Motor neuron (in vitro differentiated cells): ENCODE data around the gene KANK2. TPM values are rescaled to one million over a fixed set of nuclear protein-coding genes. Genes with fewer than 3 reads are reported as not detected.

Experiments
- ATAC-seq, 8 experiments: fragments of 200-7000 bp; cut with Tn5 transposase; replicated peaks in 6 of 8; 2 replicates each; pipeline ENCODE4 v1.8.0; 2021; ENCODE audit warnings: mild to moderate bottlenecking in 8 of 8, moderate library complexity in 8 of 8
- H3K27ac ChIP-seq, 2 donors: fragments of 250-450 bp; sonication (Bioruptor Pico); 2 replicates each; pipeline ENCODE4 v1.9.0; 2021; ENCODE audit warnings: antibody characterized with exemption in 2 of 2, mild to moderate bottlenecking in 2 of 2, moderate library complexity in 1 of 2
- H3K4me1 ChIP-seq, 2 donors: fragments of 250-450 bp; sonication (Bioruptor Pico); replicated peaks in 1 of 2; 2 replicates each; pipeline ENCODE4 v1.6.1; 2021; ENCODE audit warnings: antibody characterized with exemption in 2 of 2, mild to moderate bottlenecking in 2 of 2, moderate library complexity in 1 of 2
- H3K4me3 ChIP-seq, 5 donors: fragments of 250-450 bp; sonication (Bioruptor Pico); 2 replicates each; pipeline ENCODE4 v1.9.0; 2021; ENCODE audit warnings: antibody characterized with exemption in 5 of 5, mild to moderate bottlenecking in 5 of 5, moderate library complexity in 4 of 5
- WGBS, 10 experiments: fragments of 450-650 bp; shearing (Covaris generic); methylation state at CpG; one replicate each; pipeline ENCODE4 v1.0.0; 2022; 5-methylcytosine and 5-hydroxymethylcytosine counted together
- in situ Hi-C, 9 experiments: fragments of 400-800 bp; cut with MboI; loops; one replicate each; pipeline ENCODE4 v1.15.0; 2021; ENCODE audit warnings: low sequenced_read_pairs in 9 of 9, low pct_unique_long_range_greater_than_20kb in 2 of 9; ENCODE audit not compliant: unreplicated experiment in 9 of 9
- total RNA-seq, 8 experiments: library from RNA; unstranded; fragments of 300-600 nt; gene quantifications; 2 replicates each; pipeline versions ENCODE4 v1.2.3 to v1.2.4, GENCODE V29; 2022

KANK2 gene
- 10 to 100 TPM in 5 of 8 experiments, 1 to 10 TPM in 3; 3.3 to 82.6 (median 30.3) TPM for total RNA-seq

DNA sequence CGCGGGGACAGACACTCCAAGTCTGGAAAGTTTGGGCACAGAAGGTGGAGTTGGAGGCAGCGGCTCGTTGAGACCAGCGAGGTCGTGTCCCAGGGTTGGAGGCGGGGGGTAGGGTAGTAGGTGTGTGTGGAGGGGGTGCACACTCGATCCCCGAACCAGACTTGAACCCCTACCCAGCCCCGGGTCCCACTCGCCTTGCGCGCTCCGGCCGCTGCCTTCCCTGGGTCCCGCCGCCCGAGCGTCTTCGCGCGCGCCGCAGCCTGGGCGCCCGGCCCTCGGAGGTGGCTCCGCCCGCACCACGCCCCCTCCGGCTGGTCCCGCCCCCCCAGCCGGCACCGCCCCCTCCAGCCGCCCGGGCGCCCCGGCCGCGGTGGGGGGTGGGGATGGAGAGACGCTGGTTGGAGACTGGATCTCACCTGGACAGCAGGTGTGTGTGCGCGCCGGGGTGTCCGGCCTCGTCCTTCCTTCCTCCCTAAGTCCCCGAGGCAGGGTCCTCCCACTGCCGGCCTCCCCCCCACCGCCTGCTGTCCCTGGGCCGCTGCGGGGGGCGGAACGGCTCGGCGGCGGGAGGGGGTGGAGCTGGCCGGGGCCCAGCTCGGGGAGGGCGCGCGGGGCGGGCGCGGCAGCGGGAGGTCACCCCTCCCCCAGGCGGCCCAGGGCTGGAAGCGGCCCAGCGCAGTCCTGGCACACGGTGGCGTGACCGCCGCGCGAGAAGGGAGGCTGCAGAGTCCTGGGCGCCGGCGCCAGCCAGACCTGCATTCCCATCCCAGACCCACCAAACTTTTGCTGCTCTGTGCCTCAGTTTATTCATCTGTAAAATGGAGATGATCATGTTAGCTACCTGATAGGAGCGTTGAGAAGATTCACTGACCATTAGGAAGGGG lies at the start of gene KANK2:
Gene KANK2, minus strand, starts transcription at position 255 of the 884 bp plus-strand sequence. CDS start 3,034 bp downstream, outside the sequence.
- peaks cover 0 to 9% of the 10 kb centered on the region in 2 donors for H3K4me1 ChIP-seq
- ATAC-seq: peak; percentile 80 to 90 (median 84)
- peak within 1 kb of the TSS; percentile 42 to 58 (median 50) for H3K4me3 ChIP-seq
- in situ Hi-C loops: no loop called here
- WGBS, 10 experiments: 40% methylated on average over 1 of the region's 78 CpGs; no CpG with 5 or more reads in 8 of the 10 experiments
- peak within 1 kb of the TSS in 1 of 2 donors; percentile 12 for H3K27ac ChIP-seq

- Histone ChIP-seq H3K4me3 (no peak overlapping the region), H3K4me1 (peaks cover 4 to 17% of the 10 kb centered on the region in 2 donors), H3K27ac (no peak overlapping the region)
- ATAC-seq: no peak
- in situ Hi-C loops: no loop called here
- WGBS, 10 experiments: 80 to 100% (median 91%) methylated on average over 1 to 6 of the region's 11 CpGs; no CpG with 5 or more reads in 3 of the 10 experiments
Observed at GRCh38 chr19:11246941-11247340, 49.6 kb upstream of the KANK2 start.

GRCh38 chr19:11244846-11245589 lies 47.7 kb upstream of the KANK2 start:
- in situ Hi-C loops: no loop called here
- Histone ChIP-seq H3K27ac (no peak overlapping the region), H3K4me3 (no peak overlapping the region), H3K4me1 (peaks cover 8 to 26% of the 10 kb centered on the region in 2 donors)
- 60 to 100% (median 96%) methylated on average over 1 to 3 of the region's 5 CpGs; no CpG with 5 or more reads in 4 of the 10 experiments for WGBS, 10 experiments
- ATAC-seq: no peak

DNA sequence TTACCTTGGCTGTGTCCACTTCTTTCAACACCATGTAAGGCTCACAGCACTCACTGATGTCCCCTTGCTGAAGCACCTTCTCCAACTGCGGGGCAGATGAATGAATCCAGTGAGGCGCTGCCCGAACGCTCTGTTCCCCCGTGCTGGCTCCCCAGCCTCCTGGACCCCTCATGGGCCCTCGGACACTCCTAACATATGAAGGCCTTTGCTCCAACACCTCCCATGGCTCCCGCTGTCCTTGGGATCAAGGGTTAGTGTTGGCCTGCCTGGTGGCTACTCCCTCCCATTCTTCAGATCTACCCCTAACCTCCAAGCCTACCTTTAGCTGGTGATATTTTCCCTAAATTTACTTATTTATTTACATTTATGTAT lies 46.4 kb upstream of the KANK2 start:
- in situ Hi-C loops: no loop called here
- WGBS, 10 experiments: 72 to 100% (median 94%) methylated on average over 1 to 6 of the region's 7 CpGs; no CpG with 5 or more reads in 7 of the 10 experiments
- peak in 1 of 8 experiments; percentile 8 for ATAC-seq
- H3K4me1 ChIP-seq: peaks cover 8 to 26% of the 10 kb centered on the region in 2 donors
- no peak overlapping the region for H3K27ac ChIP-seq
- H3K4me3 ChIP-seq: peak overlapping the region in 1 of 5 donors; percentile 16

- no peak overlapping the region for H3K27ac ChIP-seq
- WGBS, 10 experiments: 9 to 100% (median 51%) methylated on average over 1 to 17 of the region's 48 CpGs; no CpG with 5 or more reads in 4 of the 10 experiments
Observed at GRCh38 chr19:11242864-11243797, 45.8 kb upstream of the KANK2 start.

DNA sequence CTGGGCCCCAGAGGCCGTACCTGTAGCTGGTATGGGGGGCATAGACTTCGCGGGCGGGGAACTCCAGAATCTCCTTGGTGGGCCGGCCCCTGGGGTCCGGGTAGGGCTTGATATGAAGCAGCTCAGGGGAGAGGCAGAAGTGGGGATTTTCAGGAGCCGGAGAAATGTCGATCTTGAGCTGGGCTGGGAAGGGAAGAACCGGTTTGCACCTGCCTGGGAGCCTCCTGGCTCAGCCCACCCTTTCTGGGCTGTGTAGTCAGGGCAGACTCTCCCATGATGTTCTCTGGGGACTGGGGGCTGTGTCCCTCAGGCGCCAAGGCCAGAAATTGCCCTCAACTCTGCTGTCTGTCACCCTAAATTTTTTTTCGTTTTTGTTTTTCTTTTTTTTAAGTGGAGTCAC lies 44.7 kb upstream of the KANK2 start:
- in situ Hi-C loops: no loop called here
- peaks cover 8 to 26% of the 10 kb centered on the region in 2 donors for H3K4me1 ChIP-seq
- H3K27ac ChIP-seq: peak overlapping the region; percentile 2 to 77
- peak in 5 of 8 experiments; percentile 10 to 59 (median 32) for ATAC-seq
- 63 to 100% (median 100%) methylated on average over 1 to 3 of the region's 11 CpGs; no CpG with 5 or more reads in 5 of the 10 experiments for WGBS, 10 experiments
- no peak overlapping the region for H3K4me3 ChIP-seq

More at GRCh38 chr19:11242864-11243797, 45.8 kb upstream of the KANK2 start:
- peak overlapping the region in 2 of 5 donors; percentile 3 to 16 for H3K4me3 ChIP-seq
- in situ Hi-C loops: no loop called here
- H3K4me1 ChIP-seq: peaks cover 8 to 26% of the 10 kb centered on the region in 2 donors
- peak; percentile 84 to 94 (median 88) for ATAC-seq

- Histone ChIP-seq H3K27ac (no peak overlapping the region), H3K4me3 (no peak overlapping the region), H3K4me1 (peaks cover 8 to 26% of the 10 kb centered on the region in 2 donors)
- 93 to 100% (median 100%) methylated on average over 1 to 5 of the region's 8 CpGs; no CpG with 5 or more reads in 4 of the 10 experiments for WGBS, 10 experiments
- in situ Hi-C loops: no loop called here
- ATAC-seq: no peak
Observed at GRCh38 chr19:11240008-11240444, 42.7 kb upstream of the KANK2 start.

GRCh38 chr19:11239377-11240000 lies 42.1 kb upstream of the KANK2 start, which contains the start of gene ANGPTL8:
TSS of gene ANGPTL8 (plus strand) at chr19:11239619. CDS start at chr19:11239638, 19 bp downstream.
- no peak for ATAC-seq
- in situ Hi-C loops: no loop called here
- 83 to 93% (median 90%) methylated on average over 2 to 8 of the region's 23 CpGs; no CpG with 5 or more reads in 5 of the 10 experiments for WGBS, 10 experiments
- H3K4me3 ChIP-seq: no peak within 1 kb of the TSS
- H3K4me1 ChIP-seq: peaks cover 8 to 26% of the 10 kb centered on the region in 2 donors
- no peak within 1 kb of the TSS for H3K27ac ChIP-seq

GRCh38 chr19:11238781-11239376 lies 41.5 kb upstream of the KANK2 start:
- Histone ChIP-seq H3K4me1 (peaks cover 8 to 26% of the 10 kb centered on the region in 2 donors), H3K4me3 (no peak overlapping the region), H3K27ac (no peak overlapping the region)
- 89 to 100% (median 96%) methylated on average over 1 to 5 of the region's 6 CpGs; no CpG with 5 or more reads in 1 of the 10 experiments for WGBS, 10 experiments
- no peak for ATAC-seq
- in situ Hi-C loops: no loop called here

- Histone ChIP-seq H3K4me3 (no peak overlapping the region), H3K4me1 (peaks cover 8 to 20% of the 10 kb centered on the region in 2 donors), H3K27ac (no peak overlapping the region)
- 100% methylated on average over 1 of the region's 11 CpGs; no CpG with 5 or more reads in 9 of the 10 experiments for WGBS, 10 experiments
- ATAC-seq: no peak
- in situ Hi-C loops: no loop called here
Observed at GRCh38 chr19:11238041-11238440, 40.7 kb upstream of the KANK2 start.

DNA sequence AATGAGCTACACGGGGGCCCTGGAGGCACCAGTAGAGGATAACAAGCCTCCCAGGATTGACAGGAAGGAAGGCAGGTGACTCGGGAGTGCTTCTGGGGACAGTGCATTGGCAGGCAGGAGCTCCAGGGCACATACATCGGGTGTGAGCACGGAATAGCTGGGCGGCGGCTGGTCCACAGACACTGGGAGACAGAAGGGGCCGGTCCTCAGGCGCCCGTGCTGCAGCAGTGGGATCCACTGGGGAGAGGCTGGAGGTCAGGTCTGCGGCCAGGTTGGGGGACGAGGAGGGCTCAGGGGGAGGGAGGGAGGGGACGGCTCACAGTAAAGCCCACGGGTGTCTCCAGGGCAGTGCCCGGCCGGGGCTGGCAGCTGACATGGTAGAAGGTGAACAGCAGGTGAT lies 40.0 kb upstream of the KANK2 start:
- in situ Hi-C loops: no loop called here
- Histone ChIP-seq H3K4me3 (no peak overlapping the region), H3K4me1 (peaks cover 8 to 12% of the 10 kb centered on the region in 2 donors), H3K27ac (no peak overlapping the region)
- WGBS, 10 experiments: 29 to 88% (median 55%) methylated on average over 1 of the region's 15 CpGs; no CpG with 5 or more reads in 6 of the 10 experiments
- peak in 1 of 8 experiments; percentile 13 for ATAC-seq
